ENCODE measurements around the gene EPSTI1. TPM values are rescaled to one million over a fixed set of nuclear protein-coding genes. Genes with fewer than 3 reads are reported as not detected.

EPSTI1 gene
- total RNA-seq, 1 donor from 2014 or later = 2.6 TPM

GRCh38 chr13:42959615-42960014 is 32.4 kb downstream of the EPSTI1 start:
- Histone ChIP-seq H3K27ac (replicated peaks) (no peak overlapping the region), H3K4me3 (no peak overlapping the region), H3K27me3 (ENCODE audit: low read depth) (no peaks in the 10 kb centered on the region), H3K4me1 (no peaks in the 10 kb centered on the region), H3K9me3 (replicated peaks) (no peaks in the 10 kb centered on the region), H3K36me3 (peaks cover 23% of the 10 kb centered on the region)
- DNase-seq = no peak
- no peak for TF ChIP-seq CTCF (IDR thresholded peaks at IDR 0.05; ENCODE audit: borderline replicate concordance)
- intact Hi-C loops (cut with micrococcal nuclease) = loop anchor here (10.0 kb wide), 1 partner anchor 845 kb away; no protein-coding TSS in a partner anchor

GRCh38 chr13:42957881-42958280 is 34.2 kb downstream of the EPSTI1 start:
- no peak for TF ChIP-seq CTCF (IDR thresholded peaks at IDR 0.05; ENCODE audit: borderline replicate concordance)
- no peak for DNase-seq
- no peaks in the 10 kb centered on the region for H3K9me3 ChIP-seq (replicated peaks)
- H3K27me3 ChIP-seq (ENCODE audit: low read depth) = no peaks in the 10 kb centered on the region
- intact Hi-C loops (cut with micrococcal nuclease) = no loop called here
- no peaks in the 10 kb centered on the region for H3K4me1 ChIP-seq
- peaks cover 19% of the 10 kb centered on the region for H3K36me3 ChIP-seq
- H3K27ac ChIP-seq (replicated peaks) = no peak overlapping the region
- no peak overlapping the region for H3K4me3 ChIP-seq

GRCh38 chr13:42950181-42950580 is 41.9 kb downstream of the EPSTI1 start:
- intact Hi-C loops (cut with micrococcal nuclease) = no loop called here
- peaks cover 25% of the 10 kb centered on the region for H3K36me3 ChIP-seq
- H3K4me3 ChIP-seq = no peak overlapping the region
- no peaks in the 10 kb centered on the region for H3K4me1 ChIP-seq
- TF ChIP-seq CTCF (IDR thresholded peaks at IDR 0.05; ENCODE audit: borderline replicate concordance) = no peak
- H3K9me3 ChIP-seq (replicated peaks) = no peaks in the 10 kb centered on the region
- no peak overlapping the region for H3K27ac ChIP-seq (replicated peaks)
- DNase-seq = no peak
- no peaks in the 10 kb centered on the region for H3K27me3 ChIP-seq (ENCODE audit: low read depth)

GRCh38 chr13:42947925-42948324 is 44.1 kb downstream of the EPSTI1 start:
- Histone ChIP-seq H3K36me3 (peaks cover 25% of the 10 kb centered on the region), H3K27ac (replicated peaks) (no peak overlapping the region), H3K4me3 (no peak overlapping the region), H3K27me3 (ENCODE audit: low read depth) (no peaks in the 10 kb centered on the region), H3K4me1 (no peaks in the 10 kb centered on the region), H3K9me3 (replicated peaks) (no peaks in the 10 kb centered on the region)
- no peak for DNase-seq
- TF ChIP-seq CTCF (IDR thresholded peaks at IDR 0.05; ENCODE audit: borderline replicate concordance) = no peak
- intact Hi-C loops (cut with micrococcal nuclease) = no loop called here

- Histone ChIP-seq H3K27ac (replicated peaks) (no peak overlapping the region), H3K9me3 (replicated peaks) (no peaks in the 10 kb centered on the region), H3K4me1 (no peaks in the 10 kb centered on the region), H3K36me3 (peaks cover 18% of the 10 kb centered on the region), H3K27me3 (ENCODE audit: low read depth) (no peaks in the 10 kb centered on the region), H3K4me3 (no peak overlapping the region)
- no peak for DNase-seq
- intact Hi-C loops (cut with micrococcal nuclease) = no loop called here
- no peak for TF ChIP-seq CTCF (IDR thresholded peaks at IDR 0.05; ENCODE audit: borderline replicate concordance)
Measured at GRCh38 chr13:42946927-42947326, 45.1 kb downstream of the EPSTI1 start.

Measured in left ventricle myocardium inferior (tissue), 1 donor.